HepG2 (cell line): ENCODE data around the gene PGA5.

Source experiments
- ASH2L ChIP-seq: fragments of 300-600, 200-600 bp; sonication (generic); IDR thresholded peaks from 2 replicates; pipeline ENCODE4 v1.7.0; 2017; ENCODE audit warnings: low read depth, mild to moderate bottlenecking, moderate library complexity, mixed read lengths, low read length; ENCODE audit not compliant: insufficient read length
- ATF3 ChIP-seq: sonication (generic); formaldehyde crosslinking; IDR thresholded peaks from 2 replicates; pipeline ENCODE4 v1.4.0; 2020; ENCODE audit warnings: missing genetic modification reagents
- CEBPB ChIP-seq: IDR thresholded peaks from 2 replicates; pipeline ENCODE4 v1.6.1; 2011; ENCODE audit warnings: low read depth, low read length, improper control_type of control experiment, borderline replicate concordance
- DDIT3 ChIP-seq: sonication (generic); formaldehyde crosslinking; IDR thresholded peaks from 2 replicates; pipeline ENCODE4 v1.4.0; 2020; ENCODE audit warnings: mild to moderate bottlenecking, missing genetic modification reagents
- ETS1 ChIP-seq: sonication (generic); formaldehyde crosslinking; IDR thresholded peaks from 2 replicates; pipeline ENCODE4 v1.4.0; 2020; ENCODE audit warnings: missing genetic modification reagents
- GZF1 ChIP-seq: sonication (generic); formaldehyde crosslinking; IDR thresholded peaks from 2 replicates; pipeline ENCODE4 v1.5.1; 2020; ENCODE audit warnings: mild to moderate bottlenecking, missing genetic modification reagents
- HMG20B ChIP-seq: conservative IDR thresholded peaks from 2 replicates; pipeline ENCODE4 v1.6.1; 2016; ENCODE audit warnings: missing genetic modification reagents, missing compliant biosample characterization
- JUND ChIP-seq: sonication (generic); formaldehyde crosslinking; IDR thresholded peaks from 2 replicates; pipeline ENCODE4 v1.8.0; 2022; ENCODE audit warnings: mild to moderate bottlenecking, missing genetic modification reagents
- NFE2L1 ChIP-seq: sonication (generic); formaldehyde crosslinking; IDR thresholded peaks from 2 replicates; pipeline ENCODE4 v1.4.0; 2020; ENCODE audit warnings: missing genetic modification reagents, mild to moderate bottlenecking, borderline replicate concordance
- SP4 ChIP-seq: sonication (generic); formaldehyde crosslinking; IDR thresholded peaks from 2 replicates; pipeline ENCODE4 v1.8.1; 2023; ENCODE audit warnings: mild to moderate bottlenecking, missing genetic modification reagents
- ZNF10 ChIP-seq: sonication (generic); formaldehyde crosslinking; IDR thresholded peaks from 2 replicates; pipeline ENCODE4 v1.4.0; 2020; ENCODE audit warnings: mild to moderate bottlenecking, low read depth, missing genetic modification reagents, borderline replicate concordance

GRCh38 chr11:61270354-61271076 lies 29.5 kb downstream of the PGA5 start:
- TF ChIP-seq ATF3 (CRISPR knock-in tag) (no peak), ASH2L (no peak), JUND (CRISPR knock-in tag) (no peak), SP4 (no peak), ETS1 (CRISPR knock-in tag) (no peak), DDIT3 (CRISPR knock-in tag) (no peak), CEBPB (no peak), GZF1 (CRISPR knock-in tag) (no peak), HMG20B (CRISPR knock-in tag) (no peak), NFE2L1 (CRISPR knock-in tag) (no peak), ZNF10 (CRISPR knock-in tag) (no peak)
